Right atrium auricular region (tissue), 2 donors: ENCODE results near the gene TMEM183A. TPM values are rescaled to one million over a fixed set of nuclear protein-coding genes. Genes with fewer than 3 reads are reported as not detected.
A peak's percentile ranks its signal among the peaks of the same experiment; 100 is the strongest.

ENCODE experiments used
- DNase-seq: peaks from one replicate; pipeline ENCODE4 v3.0.0-alpha.2; 2019; ENCODE audit warnings: low spot score
- H3K27ac ChIP-seq, 2 donors: fragments of 200-600 bp; sonication (generic); 1 replicate in 1 of 2; 2 replicates in 1 of 2; pipeline ENCODE4 v1.5.1; 2016 to 2019
- H3K27me3 ChIP-seq, 2 donors: fragments of 200-600 bp; sonication (generic); one replicate each; pipeline versions ENCODE4 v1.5.1 to v1.6.0; 2017 to 2019
- H3K36me3 ChIP-seq: fragments of 200-600 bp; sonication (generic); one replicate; pipeline ENCODE4 v1.5.1; 2016
- H3K4me1 ChIP-seq, 2 donors: fragments of 200-600 bp; sonication (generic); one replicate each; pipeline versions ENCODE4 v1.5.1 to v1.6.0; 2017 to 2019
- H3K4me3 ChIP-seq, 2 donors: fragments of 200-600 bp; sonication (generic); 1 replicate in 1 of 2; 2 replicates in 1 of 2; pipeline ENCODE4 v1.5.1; 2017 to 2019; ENCODE audit warnings: mild to moderate bottlenecking in 1 of 2, moderate library complexity in 1 of 2
- H3K9me3 ChIP-seq, 2 donors: fragments of 200-600 bp; sonication (generic); one replicate each; pipeline ENCODE4 v1.5.1; 2019
- total RNA-seq, 2 donors: library from RNA; depleted of rRNA; stranded (reverse); fragments of >200 nt; gene quantifications; one replicate each; pipeline ENCODE4 v1.1.0, GENCODE V29; 2016
- TF ChIP-seq, protein P1 (sequence below), 2 donors: fragments of 200-600 bp; sonication (generic); IDR thresholded peaks; one replicate each; pipeline ENCODE4 v1.5.1; 2019; ENCODE audit warnings: antibody characterized with exemption in 2 of 2

Gene TMEM183A
- total RNA-seq, 2 donors from 2014 or later: 29.6 to 39.1 TPM

DNA sequence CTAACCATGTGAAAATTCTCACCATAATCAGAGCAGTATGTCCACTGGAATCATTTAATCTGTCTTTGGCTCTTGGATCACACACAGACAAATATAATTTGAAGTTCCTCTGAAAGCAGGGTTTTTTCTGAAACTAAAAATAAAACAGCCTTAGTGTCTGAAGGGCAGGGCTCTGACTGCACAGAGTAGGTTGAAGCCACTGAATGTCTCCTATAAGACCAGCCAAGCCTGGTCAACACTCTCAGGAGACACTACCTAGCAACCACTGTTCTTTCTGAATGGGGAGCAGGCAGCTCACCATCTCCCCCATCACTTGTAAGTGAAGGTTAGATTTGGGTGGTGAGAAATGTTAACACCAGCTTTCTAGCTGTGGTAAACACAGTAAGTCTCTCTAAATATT is 16.1 kb upstream of the TMEM183A start:
- Histone ChIP-seq H3K27ac (no peak overlapping the region), H3K4me1 (no peaks in the 10 kb centered on the region), H3K4me3 (no peak overlapping the region), H3K9me3 (no peaks in the 10 kb centered on the region), H3K36me3 (no peaks in the 10 kb centered on the region), H3K27me3 (no peaks in the 10 kb centered on the region)
- no peak for DNase-seq
- TF ChIP-seq, protein P1, sequence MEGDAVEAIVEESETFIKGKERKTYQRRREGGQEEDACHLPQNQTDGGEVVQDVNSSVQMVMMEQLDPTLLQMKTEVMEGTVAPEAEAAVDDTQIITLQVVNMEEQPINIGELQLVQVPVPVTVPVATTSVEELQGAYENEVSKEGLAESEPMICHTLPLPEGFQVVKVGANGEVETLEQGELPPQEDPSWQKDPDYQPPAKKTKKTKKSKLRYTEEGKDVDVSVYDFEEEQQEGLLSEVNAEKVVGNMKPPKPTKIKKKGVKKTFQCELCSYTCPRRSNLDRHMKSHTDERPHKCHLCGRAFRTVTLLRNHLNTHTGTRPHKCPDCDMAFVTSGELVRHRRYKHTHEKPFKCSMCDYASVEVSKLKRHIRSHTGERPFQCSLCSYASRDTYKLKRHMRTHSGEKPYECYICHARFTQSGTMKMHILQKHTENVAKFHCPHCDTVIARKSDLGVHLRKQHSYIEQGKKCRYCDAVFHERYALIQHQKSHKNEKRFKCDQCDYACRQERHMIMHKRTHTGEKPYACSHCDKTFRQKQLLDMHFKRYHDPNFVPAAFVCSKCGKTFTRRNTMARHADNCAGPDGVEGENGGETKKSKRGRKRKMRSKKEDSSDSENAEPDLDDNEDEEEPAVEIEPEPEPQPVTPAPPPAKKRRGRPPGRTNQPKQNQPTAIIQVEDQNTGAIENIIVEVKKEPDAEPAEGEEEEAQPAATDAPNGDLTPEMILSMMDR (IDR thresholded peaks at IDR 0.05): no peak

DNA sequence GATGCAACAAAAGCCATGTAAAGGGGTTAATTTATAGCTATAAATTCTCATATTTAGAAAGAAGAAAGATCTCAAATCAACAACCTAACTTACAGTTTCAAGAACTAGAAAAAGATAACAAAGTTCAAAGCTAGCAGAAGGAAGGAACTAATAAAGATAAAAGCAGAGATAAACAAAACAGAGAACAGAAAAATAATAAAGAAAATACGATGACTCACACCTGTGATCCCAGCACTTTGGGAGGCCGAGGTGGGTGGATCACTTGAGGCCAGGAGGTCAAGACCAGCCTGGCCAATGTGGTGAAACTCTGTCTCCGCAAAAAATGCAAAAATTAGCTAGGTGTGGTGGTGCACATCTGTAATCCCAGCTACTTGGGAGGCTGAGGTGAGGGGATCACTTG is 12.4 kb upstream of the TMEM183A start:
- no peaks in the 10 kb centered on the region for H3K27me3 ChIP-seq
- TF ChIP-seq, protein P1 (IDR thresholded peaks at IDR 0.05): no peak
- no peak overlapping the region for H3K4me3 ChIP-seq
- DNase-seq: no peak
- no peaks in the 10 kb centered on the region for H3K9me3 ChIP-seq
- no peaks in the 10 kb centered on the region for H3K36me3 ChIP-seq
- no peak overlapping the region for H3K27ac ChIP-seq
- H3K4me1 ChIP-seq: no peaks in the 10 kb centered on the region

DNA sequence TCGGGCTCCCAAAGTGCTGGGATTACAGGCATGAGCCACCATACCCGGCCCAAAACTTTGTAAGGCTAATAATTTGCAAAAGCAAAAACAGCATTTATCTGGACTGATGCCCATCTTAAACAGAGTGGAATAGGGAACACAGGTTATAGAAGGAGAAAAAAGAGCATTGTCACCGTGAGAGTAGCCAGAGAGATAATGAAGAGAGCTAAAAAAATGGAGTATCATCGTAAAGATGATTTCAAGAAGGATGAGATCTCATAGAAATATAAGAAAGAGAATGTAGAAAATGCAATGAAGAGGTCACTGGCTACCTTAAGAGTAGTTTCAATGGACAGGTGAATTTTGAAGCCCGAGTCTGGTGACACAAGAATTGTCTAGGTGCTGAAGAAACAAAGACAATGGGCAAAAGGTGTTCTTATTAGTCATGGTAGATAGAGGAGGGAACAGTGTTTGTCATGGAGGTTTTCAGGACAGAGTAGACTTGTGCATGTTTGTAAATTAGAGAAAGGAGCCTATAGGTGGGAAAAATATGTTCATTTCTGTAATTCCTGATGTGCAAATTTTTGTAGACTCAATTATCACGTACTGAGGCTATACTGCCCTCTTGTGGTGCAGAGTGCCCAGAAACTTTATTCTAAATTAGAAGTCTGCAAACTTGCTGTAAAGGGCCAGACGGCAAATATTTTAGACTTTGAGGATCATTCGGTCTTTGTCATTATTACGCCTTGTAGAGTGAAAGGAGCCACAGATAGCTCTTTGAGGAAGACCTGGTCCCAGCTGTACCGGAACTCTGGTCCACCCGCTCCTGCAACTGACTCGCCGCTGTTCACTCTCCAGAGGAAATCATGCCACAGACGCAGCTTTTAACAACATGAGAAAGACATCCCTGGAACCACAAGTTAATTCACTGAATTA is 8.1 kb upstream of the TMEM183A start:
- no peaks in the 10 kb centered on the region for H3K4me1 ChIP-seq
- TF ChIP-seq, protein P1 (IDR thresholded peaks at IDR 0.05): peak; percentile 58 to 85
- no peak for DNase-seq

GRCh38 chr1:203000217-203000944 is 6.8 kb upstream of the TMEM183A start:
- H3K27me3 ChIP-seq: no peaks in the 10 kb centered on the region
- no peaks in the 10 kb centered on the region for H3K36me3 ChIP-seq
- DNase-seq: no peak
- H3K4me1 ChIP-seq: no peaks in the 10 kb centered on the region
- H3K4me3 ChIP-seq: no peak overlapping the region
- no peak overlapping the region for H3K27ac ChIP-seq
- H3K9me3 ChIP-seq: no peaks in the 10 kb centered on the region
- TF ChIP-seq, protein P1 (IDR thresholded peaks at IDR 0.05): no peak

More for the DNA sequence above, 8.1 kb upstream of the TMEM183A start:
- H3K36me3 ChIP-seq: no peaks in the 10 kb centered on the region
- no peaks in the 10 kb centered on the region for H3K27me3 ChIP-seq
- no peak overlapping the region for H3K4me3 ChIP-seq
- no peaks in the 10 kb centered on the region for H3K9me3 ChIP-seq
- H3K27ac ChIP-seq: no peak overlapping the region

DNA sequence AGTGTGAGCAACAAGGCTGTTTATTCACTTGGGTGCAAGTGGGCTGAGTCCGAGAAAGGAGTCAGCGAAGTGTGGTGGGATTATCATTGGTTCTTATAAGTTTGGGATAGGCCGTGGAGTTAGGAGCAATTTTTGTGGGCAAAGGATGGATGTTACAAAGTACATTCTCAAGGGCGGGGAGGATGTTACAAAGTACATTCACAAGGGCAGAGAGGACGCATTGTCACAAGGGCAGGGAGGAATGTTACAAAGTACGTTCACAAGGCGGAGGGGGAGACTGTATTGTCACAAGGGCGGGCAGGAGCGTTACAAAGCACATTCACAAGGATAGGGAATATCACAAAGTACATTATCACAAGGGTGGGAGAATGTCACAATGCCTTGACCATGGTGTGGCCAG is 5.2 kb upstream of the TMEM183A start:
- Histone ChIP-seq H3K9me3 (no peaks in the 10 kb centered on the region), H3K4me3 (no peak overlapping the region), H3K4me1 (peaks cover 0 to 3% of the 10 kb centered on the region in 2 donors), H3K27me3 (no peaks in the 10 kb centered on the region), H3K36me3 (no peaks in the 10 kb centered on the region), H3K27ac (no peak overlapping the region)
- TF ChIP-seq, protein P1 (IDR thresholded peaks at IDR 0.05): no peak
- DNase-seq: no peak
